ENCODE results near the gene CFAP97.
"Not testable (repeated sequence)": the region's sequence is repeated elsewhere in the genome, so short reads cannot be mapped to it uniquely, and the experiment has no call there.

The CFAP97 gene

GRCh38 chr4:185203486-185204237 lies at the start of gene CFAP97:
Gene CFAP97, minus strand, starts transcription at chr4:185204000. Its CDS starts 12,804 bp downstream, at chr4:185191196.
- peak; percentile 91 for DNase-seq (ENCODE audit: low spot score)

- DNase-seq (ENCODE audit: low spot score) = no peak
Observed at GRCh38 chr4:185249105-185249504, 45.3 kb upstream of the CFAP97 start.

GRCh38 chr4:185248393-185249039 lies 44.7 kb upstream of the CFAP97 start:
- DNase-seq (ENCODE audit: low spot score) = no peak

GRCh38 chr4:185247151-185247550 lies 43.4 kb upstream of the CFAP97 start:
- no peak for DNase-seq (ENCODE audit: low spot score)

- no peak for DNase-seq (ENCODE audit: low spot score)
Observed at GRCh38 chr4:185246453-185246852, 42.7 kb upstream of the CFAP97 start.

GRCh38 chr4:185244763-185245162 lies 41.0 kb upstream of the CFAP97 start:
- DNase-seq (ENCODE audit: low spot score) = no peak

GRCh38 chr4:185243879-185244278 lies 40.1 kb upstream of the CFAP97 start:
- no peak for DNase-seq (ENCODE audit: low spot score)

GRCh38 chr4:185242749-185243533 lies 39.1 kb upstream of the CFAP97 start:
- no peak for DNase-seq (ENCODE audit: low spot score)

GRCh38 chr4:185240486-185240885 lies 36.7 kb upstream of the CFAP97 start:
- not testable (repeated sequence) for DNase-seq (ENCODE audit: low spot score)

GRCh38 chr4:185238750-185239149 lies 35.0 kb upstream of the CFAP97 start:
- no peak for DNase-seq (ENCODE audit: low spot score)

GRCh38 chr4:185238215-185238681 lies 34.4 kb upstream of the CFAP97 start:
- no peak for DNase-seq (ENCODE audit: low spot score)

- no peak for DNase-seq (ENCODE audit: low spot score)
Observed at GRCh38 chr4:185237175-185237574, 33.4 kb upstream of the CFAP97 start.

GRCh38 chr4:185235843-185236503 lies 32.2 kb upstream of the CFAP97 start:
- no peak for DNase-seq (ENCODE audit: low spot score)

- no peak for DNase-seq (ENCODE audit: low spot score)
Observed at GRCh38 chr4:185235119-185235842, 31.5 kb upstream of the CFAP97 start.

- no peak for DNase-seq (ENCODE audit: low spot score)
Observed at GRCh38 chr4:185232370-185232769, 28.6 kb upstream of the CFAP97 start.

GRCh38 chr4:185229021-185229818 lies 25.4 kb upstream of the CFAP97 start:
- DNase-seq (ENCODE audit: low spot score) = no peak

GRCh38 chr4:185227713-185228278 lies 24.0 kb upstream of the CFAP97 start:
- no peak for DNase-seq (ENCODE audit: low spot score)

- no peak for DNase-seq (ENCODE audit: low spot score)
Observed at GRCh38 chr4:185227131-185227551, 23.3 kb upstream of the CFAP97 start.

GRCh38 chr4:185225940-185226339 lies 22.1 kb upstream of the CFAP97 start:
- no peak for DNase-seq (ENCODE audit: low spot score)

GRCh38 chr4:185224597-185224996 lies 20.8 kb upstream of the CFAP97 start:
- no peak for DNase-seq (ENCODE audit: low spot score)

Data from putamen (tissue), 1 donor.